Neural progenitor cell (in vitro differentiated cells): ENCODE data around the gene AGBL4.

ENCODE experiments used
- CTCF ChIP-seq: fragments of 200-600 bp; sonication (generic); IDR thresholded peaks from 2 replicates; pipeline ENCODE4 v1.5.1; 2017; ENCODE audit warnings: antibody characterized with exemption, mild to moderate bottlenecking
- EZH2 ChIP-seq: fragments of 200-600 bp; sonication (generic); IDR thresholded peaks from 2 replicates; pipeline ENCODE4 v1.6.1; 2017; ENCODE audit warnings: antibody characterized with exemption, mild to moderate bottlenecking, moderate library complexity

- TF ChIP-seq EZH2 (no peak), CTCF (no peak)
Measured at GRCh38 chr1:48676822-48677221, 1346.9 kb downstream of the AGBL4 start.
